CD4-positive, alpha-beta memory T cell (primary cell): Measurements from ENCODE around the gene CDK5RAP3. TPM values are rescaled to one million over a fixed set of nuclear protein-coding genes. Genes with fewer than 3 reads are reported as not detected.
A peak's percentile ranks its signal among the peaks of the same experiment; 100 is the strongest.

Source experiments
- CTCF ChIA-PET: fragments of 350-600 bp; sonication (Branson Sonifier 250); formaldehyde crosslinking; loops from one replicate; lab custom pipeline; 2021; ENCODE audit warnings: inconsistent platforms; ENCODE audit not compliant: partially characterized antibody; lab: Charles Lee
- POLR2A ChIA-PET: fragments of 350-600 bp; sonication (Branson Sonifier 250); formaldehyde crosslinking; loops from one replicate; lab custom pipeline; 2021; ENCODE audit not compliant: partially characterized antibody; lab: Charles Lee
- DNase-seq, 5 donors: peaks; one replicate each; pipeline versions ENCODE4 v3.0.0 to v3.0.0-alpha.2; 2020 to 2022; ENCODE audit warnings: mixed read lengths in 1 of 5
- H3K27ac ChIP-seq: one replicate; pipeline ENCODE4 v1.7.0; 2013; ENCODE audit warnings: low read depth, low read length
- H3K27me3 ChIP-seq: 2 replicates; pipeline ENCODE4 v1.7.0; 2013; ENCODE audit warnings: mild to moderate bottlenecking, low read length, moderate library complexity; ENCODE audit not compliant: insufficient read depth
- H3K36me3 ChIP-seq: 2 replicates; pipeline ENCODE4 v1.7.0; 2013; ENCODE audit warnings: mild to moderate bottlenecking, low read length, moderate library complexity; ENCODE audit not compliant: insufficient read depth
- H3K4me1 ChIP-seq: 2 replicates; pipeline ENCODE4 v1.7.0; 2013; ENCODE audit warnings: mild to moderate bottlenecking, low read length, moderate library complexity; ENCODE audit not compliant: insufficient read depth
- H3K4me3 ChIP-seq, 2 donors: one replicate each; pipeline ENCODE4 v1.7.0; 2013; ENCODE audit warnings: low read length in 2 of 2, mild to moderate bottlenecking in 1 of 2
- H3K9me3 ChIP-seq, 2 donors: one replicate each; pipeline ENCODE4 v1.7.0; 2013; ENCODE audit warnings: low read length in 2 of 2, control low read depth in 1 of 2; ENCODE audit not compliant: control insufficient read depth in 1 of 2
- H3K27ac Mint-ChIP-seq, 7 donors: one replicate each; pipeline ENCODE4 v1.8.0; 2020 to 2021; ENCODE audit warnings: mixed read lengths in 7 of 7, mild to moderate bottlenecking in 6 of 7, inconsistent platforms in 3 of 7, moderate library complexity in 3 of 7
- H3K27me3 Mint-ChIP-seq, 2 donors: one replicate each; pipeline ENCODE4 v1.8.0; 2020 to 2021; ENCODE audit warnings: mixed read lengths in 2 of 2
- H3K36me3 Mint-ChIP-seq, 2 donors: one replicate each; pipeline ENCODE4 v1.8.0; 2020 to 2021; ENCODE audit warnings: mixed read lengths in 2 of 2, inconsistent platforms in 1 of 2, mild to moderate bottlenecking in 1 of 2
- H3K4me1 Mint-ChIP-seq, 4 donors: one replicate each; pipeline ENCODE4 v1.8.0; 2020 to 2021; ENCODE audit warnings: mixed read lengths in 4 of 4, mild to moderate bottlenecking in 1 of 4
- H3K4me3 Mint-ChIP-seq, 8 donors: one replicate each; pipeline ENCODE4 v1.8.0; 2020 to 2021; ENCODE audit warnings: mixed read lengths in 8 of 8, mild to moderate bottlenecking in 7 of 8, moderate library complexity in 6 of 8, inconsistent platforms in 3 of 8
- H3K9me3 Mint-ChIP-seq, 8 donors: one replicate each; pipeline ENCODE4 v1.8.0; 2020 to 2021; ENCODE audit warnings: mixed read lengths in 8 of 8, mild to moderate bottlenecking in 5 of 8, inconsistent platforms in 3 of 8, moderate library complexity in 1 of 8
- intact Hi-C: fragments of 100-400 bp; cut with micrococcal nuclease; formaldehyde crosslinking; loops from one replicate; pipeline ENCODE4 v1.15.1; 2023
- polyA plus RNA-seq, 2 donors: library from polyadenylated mRNA; unstranded; fragments of 300-500 nt; fragmentation: Illumina TruSeq; gene quantifications; one replicate each; pipeline ENCODE4 v1.2.3, GENCODE V29; 2021
- total RNA-seq, 2 experiments: library from RNA; stranded (reverse); gene quantifications; one replicate each; pipeline ENCODE4 v1.2.3, GENCODE V29; 2021

CDK5RAP3 gene
- total RNA-seq = 100 to 1,000 TPM; 340 to 343 TPM
- 10 to 100 TPM; 75.1 to 99.2 TPM for polyA plus RNA-seq

GRCh38 chr17:47970725-47971499 is at the start of gene CDK5RAP3:
CDK5RAP3 (plus strand) TSS chr17:47971113; CDS start chr17:47971147, 34 bp downstream.
- peak within 1 kb of the TSS; percentile 62 for H3K27ac ChIP-seq
- Mint-ChIP-seq H3K4me3 (peak within 1 kb of the TSS; percentile 97 to 100 (median 98)), H3K27ac (peak within 1 kb of the TSS; percentile 83 to 97 (median 96)), H3K36me3 (peaks cover 15 to 30% of the 10 kb centered on the region in 2 donors), H3K9me3 (no peaks in the 10 kb centered on the region), H3K27me3 (peaks cover 0 to 1% of the 10 kb centered on the region in 2 donors), H3K4me1 (peaks cover 17 to 42% (median 25%) of the 10 kb centered on the region in 4 donors)
- no peaks in the 10 kb centered on the region for H3K27me3 ChIP-seq
- H3K4me3 ChIP-seq = peak within 1 kb of the TSS; percentile 89 to 95
- POLR2A ChIA-PET = interaction anchor here (0.6 to 4.5 kb wide), 25 partner anchors 9 to 639 kb away, joined by 3 to 45 read pairs (median 4); partner anchors contain the start of genes CBX1, KPNB1, NFE2L1 and PNPO
- intact Hi-C loops = loop anchor here (1.0 to 2.0 kb wide), 6 partner anchors 22 to 130 kb away; partner anchors contain the start of genes NFE2L1, PNPO and SCRN2
- CTCF ChIA-PET = interaction anchor here (0.6 to 9.9 kb wide), 30 partner anchors 9 to 160 kb away, joined by 3 to 244 read pairs (median 4); partner anchors contain the start of genes NFE2L1, PNPO, PRR15L and SCRN2
- H3K36me3 ChIP-seq = peaks cover 19% of the 10 kb centered on the region
- DNase-seq = peak; percentile 96 to 98 (median 97)
- H3K9me3 ChIP-seq = no peaks in the 10 kb centered on the region
- peaks cover 28% of the 10 kb centered on the region for H3K4me1 ChIP-seq

GRCh38 chr17:47924785-47925677 is 45.9 kb upstream of the CDK5RAP3 start:
- no peaks in the 10 kb centered on the region for H3K27me3 ChIP-seq
- Mint-ChIP-seq H3K27ac (no peak overlapping the region), H3K9me3 (peaks cover 0 to 3% (median 0%) of the 10 kb centered on the region in 8 donors), H3K4me1 (peaks cover 0 to 4% (median 1%) of the 10 kb centered on the region in 4 donors), H3K4me3 (no peak overlapping the region), H3K36me3 (peaks cover 47 to 69% of the 10 kb centered on the region in 2 donors), H3K27me3 (no peaks in the 10 kb centered on the region)
- peaks cover 47% of the 10 kb centered on the region for H3K36me3 ChIP-seq
- ChIA-PET POLR2A (interaction anchor here (0.6 to 1.5 kb wide), 2 partner anchors 12 to 16 kb away, joined by 3 to 4 read pairs; partner anchors contain the start of gene PNPO), CTCF (interaction anchor here (0.5 to 0.7 kb wide), 2 partner anchors 26 to 909 kb away, joined by 3 read pairs; no protein-coding TSS in a partner anchor)
- H3K27ac ChIP-seq = no peak overlapping the region
- DNase-seq = no peak
- no peaks in the 10 kb centered on the region for H3K4me1 ChIP-seq
- no peaks in the 10 kb centered on the region for H3K9me3 ChIP-seq
- intact Hi-C loops = no loop called here
- no peak overlapping the region for H3K4me3 ChIP-seq

GRCh38 chr17:47925678-47925988 is 45.3 kb upstream of the CDK5RAP3 start:
- Mint-ChIP-seq H3K4me3 (no peak overlapping the region), H3K9me3 (peaks cover 0 to 3% (median 0%) of the 10 kb centered on the region in 8 donors), H3K4me1 (peaks cover 0 to 4% (median 1%) of the 10 kb centered on the region in 4 donors), H3K27ac (no peak overlapping the region), H3K27me3 (no peaks in the 10 kb centered on the region), H3K36me3 (peaks cover 49 to 74% of the 10 kb centered on the region in 2 donors)
- ChIA-PET POLR2A (interaction anchor here (1.5 kb wide), 1 partner anchor 15 kb away, joined by 4 read pairs; the partner anchor contains the start of gene PNPO), CTCF (interaction anchor here (0.7 to 0.8 kb wide), 2 partner anchors 21 to 25 kb away, joined by 3 read pairs; no protein-coding TSS in a partner anchor)
- intact Hi-C loops = no loop called here
- no peak for DNase-seq
- Histone ChIP-seq H3K27me3 (no peaks in the 10 kb centered on the region), H3K4me1 (no peaks in the 10 kb centered on the region), H3K4me3 (no peak overlapping the region), H3K36me3 (peaks cover 47% of the 10 kb centered on the region), H3K9me3 (no peaks in the 10 kb centered on the region), H3K27ac (no peak overlapping the region)

GRCh38 chr17:47927821-47928400 is 43.0 kb upstream of the CDK5RAP3 start:
- Histone ChIP-seq H3K9me3 (no peaks in the 10 kb centered on the region), H3K4me1 (no peaks in the 10 kb centered on the region), H3K36me3 (peaks cover 45% of the 10 kb centered on the region), H3K4me3 (no peak overlapping the region), H3K27me3 (no peaks in the 10 kb centered on the region), H3K27ac (no peak overlapping the region)
- H3K27me3 Mint-ChIP-seq = no peaks in the 10 kb centered on the region
- peaks cover 39 to 64% of the 10 kb centered on the region in 2 donors for H3K36me3 Mint-ChIP-seq
- H3K4me1 Mint-ChIP-seq = peaks cover 0 to 4% (median 0%) of the 10 kb centered on the region in 4 donors
- ChIA-PET CTCF (no interaction called here), POLR2A (no interaction called here)
- no peak for DNase-seq
- peak overlapping the region in 1 of 7 donors; percentile 83 for H3K27ac Mint-ChIP-seq
- H3K9me3 Mint-ChIP-seq = peaks cover 0 to 3% (median 0%) of the 10 kb centered on the region in 8 donors
- H3K4me3 Mint-ChIP-seq = no peak overlapping the region
- intact Hi-C loops = no loop called here

GRCh38 chr17:47928415-47928814 is 42.5 kb upstream of the CDK5RAP3 start:
- no peak overlapping the region for H3K27ac ChIP-seq
- Mint-ChIP-seq H3K27ac (peak overlapping the region in 1 of 7 donors; percentile 83), H3K27me3 (no peaks in the 10 kb centered on the region), H3K9me3 (peaks cover 0 to 3% (median 0%) of the 10 kb centered on the region in 8 donors), H3K4me1 (peaks cover 0 to 4% (median 0%) of the 10 kb centered on the region in 4 donors), H3K4me3 (no peak overlapping the region), H3K36me3 (peaks cover 35 to 61% of the 10 kb centered on the region in 2 donors)
- no peaks in the 10 kb centered on the region for H3K9me3 ChIP-seq
- intact Hi-C loops = no loop called here
- H3K27me3 ChIP-seq = no peaks in the 10 kb centered on the region
- ChIA-PET CTCF (no interaction called here), POLR2A (no interaction called here)
- H3K4me3 ChIP-seq = no peak overlapping the region
- peaks cover 40% of the 10 kb centered on the region for H3K36me3 ChIP-seq
- no peak for DNase-seq
- H3K4me1 ChIP-seq = no peaks in the 10 kb centered on the region

- intact Hi-C loops = no loop called here
- Mint-ChIP-seq H3K4me3 (no peak overlapping the region), H3K4me1 (peaks cover 0 to 4% (median 0%) of the 10 kb centered on the region in 4 donors), H3K36me3 (peaks cover 28 to 51% of the 10 kb centered on the region in 2 donors), H3K27ac (peak overlapping the region in 1 of 7 donors; percentile 46), H3K9me3 (peaks cover 0 to 3% (median 0%) of the 10 kb centered on the region in 8 donors), H3K27me3 (no peaks in the 10 kb centered on the region)
- ChIA-PET CTCF (interaction anchor here (1.2 to 1.7 kb wide), 5 partner anchors 16 to 98 kb away, joined by 4 to 5 read pairs (median 4); no protein-coding TSS in a partner anchor), POLR2A (interaction anchor here (0.6 to 1.3 kb wide), 2 partner anchors 12 to 34 kb away, joined by 3 to 4 read pairs; partner anchors contain the start of genes PNPO and SP2)
- Histone ChIP-seq H3K4me1 (no peaks in the 10 kb centered on the region), H3K36me3 (peaks cover 30% of the 10 kb centered on the region), H3K27ac (no peak overlapping the region), H3K9me3 (no peaks in the 10 kb centered on the region), H3K4me3 (no peak overlapping the region), H3K27me3 (no peaks in the 10 kb centered on the region)
- no peak for DNase-seq
Measured at GRCh38 chr17:47929218-47930000, 41.5 kb upstream of the CDK5RAP3 start.
